ENCODE measurements around the gene PCCA.
A peak's percentile ranks its signal among the peaks of the same experiment; 100 is the strongest.
"Not testable (repeated sequence)": the region's sequence is repeated elsewhere in the genome, so short reads cannot be mapped to it uniquely, and the experiment has no call there.

PCCA gene

GRCh38 chr13:100513171-100513570 lies 424.3 kb downstream of the PCCA start:
- DNase-seq: no peak

GRCh38 chr13:100513987-100514670 lies 425.2 kb downstream of the PCCA start:
- DNase-seq: no peak

- peak; percentile 38 for DNase-seq
These were observed 426.0 kb downstream of the PCCA start for GRCh38 chr13:100514788-100515409.

- DNase-seq: no peak
These were observed 426.5 kb downstream of the PCCA start for GRCh38 chr13:100515410-100515800.

DNA sequence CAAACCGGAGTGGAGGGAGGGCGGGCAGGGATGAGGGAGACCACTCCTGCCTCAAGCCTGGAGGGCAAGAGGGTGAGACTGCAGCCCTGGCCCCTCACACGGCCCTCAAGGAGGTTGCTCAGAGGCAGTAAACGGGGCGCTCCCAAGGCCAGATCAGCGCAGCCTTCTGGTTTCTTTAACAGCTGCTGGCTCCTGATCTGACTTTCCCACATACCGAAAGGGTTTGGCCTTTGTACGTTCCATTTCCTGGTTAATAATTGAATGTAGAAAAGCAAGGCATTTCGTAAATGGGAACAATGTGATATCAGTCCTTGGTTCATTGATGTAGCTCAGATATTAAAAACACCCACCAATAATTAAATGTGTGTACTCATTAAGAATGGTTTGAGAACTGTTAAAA lies 428.2 kb downstream of the PCCA start:
- DNase-seq: no peak

- no peak for DNase-seq
These were observed 428.8 kb downstream of the PCCA start for GRCh38 chr13:100517728-100518127.

- no peak for DNase-seq
These were observed 429.6 kb downstream of the PCCA start for GRCh38 chr13:100518394-100519062.

GRCh38 chr13:100519626-100520025 lies 430.7 kb downstream of the PCCA start:
- DNase-seq: no peak

DNA sequence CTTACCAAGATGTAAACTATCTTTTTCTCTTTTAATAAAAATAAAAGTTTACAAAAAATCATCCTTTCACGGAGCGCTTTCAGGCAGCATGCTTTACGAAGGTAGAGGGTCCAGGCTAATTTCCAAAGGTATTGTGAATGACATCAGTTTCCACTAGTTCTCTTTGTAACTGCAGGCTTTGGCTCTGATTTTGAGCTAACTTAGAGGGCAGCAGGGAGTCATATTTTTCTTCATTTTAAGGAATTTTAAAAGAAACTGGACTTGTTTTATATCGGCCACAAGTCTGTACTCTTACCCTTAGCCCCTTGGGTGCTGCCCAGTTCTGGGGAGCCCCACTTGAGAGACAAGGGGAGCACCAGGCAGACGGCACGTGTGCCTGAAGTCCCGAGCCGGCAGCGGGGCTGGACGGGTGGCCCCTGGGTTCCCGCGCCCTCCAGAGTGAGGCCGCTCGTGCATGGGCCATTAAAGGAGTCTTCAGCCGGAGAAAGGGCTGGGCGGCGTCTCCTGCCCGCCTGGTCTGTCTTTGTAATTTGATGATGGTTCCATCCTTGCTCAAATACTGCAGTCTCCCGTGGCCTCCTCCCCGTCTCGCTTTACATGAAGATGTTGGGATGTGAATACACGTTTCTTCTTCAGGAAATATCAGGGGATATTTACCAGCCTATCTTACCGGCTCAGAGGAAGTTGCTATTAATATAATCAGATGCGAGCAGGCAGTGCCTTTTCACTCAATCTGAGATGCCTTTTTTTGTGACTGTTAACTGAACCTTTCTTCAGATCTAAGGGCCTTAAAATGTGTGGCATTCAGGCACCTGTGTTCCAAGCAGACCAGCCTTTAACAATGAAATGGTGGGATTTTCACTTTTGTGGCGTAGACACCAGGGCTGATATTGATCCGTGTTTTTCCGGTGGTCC lies 432.3 kb downstream of the PCCA start:
- no peak for DNase-seq

DNA sequence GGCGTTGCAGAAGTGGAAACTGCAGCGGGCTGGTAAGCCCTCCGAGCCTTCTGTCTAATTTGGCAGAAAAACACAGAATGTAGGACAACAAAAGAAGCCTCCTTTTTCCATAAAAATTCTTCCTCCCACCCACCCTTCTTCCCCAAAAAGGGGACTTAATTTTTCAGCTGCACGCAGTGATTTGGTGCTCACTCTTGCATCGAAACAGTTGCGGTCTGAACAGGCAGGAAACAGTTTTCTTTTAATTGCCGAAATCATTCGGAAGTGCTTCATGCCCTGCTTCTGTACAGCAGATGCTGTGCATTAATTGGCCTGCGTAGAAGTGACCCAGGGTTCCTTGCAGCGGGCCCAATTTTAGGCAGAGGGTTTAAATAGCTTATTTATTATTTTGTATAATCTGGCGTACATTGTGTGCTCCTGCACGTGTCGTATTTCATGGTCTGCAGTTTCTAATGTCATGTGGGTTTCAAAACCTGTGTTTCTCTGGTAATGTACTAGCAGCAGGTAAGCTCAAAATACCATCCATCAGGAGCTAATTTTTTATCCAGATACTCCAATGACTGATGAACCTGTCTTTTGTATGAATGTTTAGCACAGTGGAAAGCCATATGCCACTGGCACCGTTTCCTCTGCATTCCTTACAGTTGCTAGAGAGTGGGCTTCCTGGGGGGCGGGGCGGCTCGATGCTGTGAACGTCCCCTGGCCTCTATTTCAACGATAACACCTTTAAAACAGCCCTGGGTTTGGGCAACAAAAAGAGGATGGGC lies 433.1 kb downstream of the PCCA start:
- DNase-seq: no peak

GRCh38 chr13:100522618-100523309 lies 433.9 kb downstream of the PCCA start:
- no peak for DNase-seq

DNA sequence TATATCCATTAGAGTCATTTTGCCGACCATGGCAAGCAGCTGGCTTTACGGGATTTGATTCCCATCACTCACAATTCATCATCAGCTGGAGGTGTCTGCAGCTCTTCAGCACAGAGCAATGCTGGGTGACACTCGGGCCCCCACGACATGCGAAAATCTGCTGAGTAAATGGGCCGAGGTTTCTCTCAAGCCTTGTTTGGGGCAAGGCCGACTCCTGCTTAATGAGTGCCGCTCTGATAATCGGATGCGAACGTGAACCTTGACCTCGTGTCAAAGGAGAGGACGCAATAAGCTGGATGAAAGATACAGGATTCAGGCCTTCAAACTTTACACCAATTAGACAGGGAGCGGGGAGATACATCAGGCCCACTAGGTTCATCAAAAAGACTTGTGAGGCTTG lies 434.5 kb downstream of the PCCA start:
- DNase-seq: no peak

GRCh38 chr13:100523981-100524386 lies 435.1 kb downstream of the PCCA start:
- DNase-seq: no peak

- DNase-seq: not testable (repeated sequence)
These were observed 435.8 kb downstream of the PCCA start for GRCh38 chr13:100524688-100525087.

- DNase-seq: no peak
These were observed 436.8 kb downstream of the PCCA start for GRCh38 chr13:100525453-100526317.

- DNase-seq: no peak
These were observed 437.6 kb downstream of the PCCA start for GRCh38 chr13:100526318-100527000.

DNA sequence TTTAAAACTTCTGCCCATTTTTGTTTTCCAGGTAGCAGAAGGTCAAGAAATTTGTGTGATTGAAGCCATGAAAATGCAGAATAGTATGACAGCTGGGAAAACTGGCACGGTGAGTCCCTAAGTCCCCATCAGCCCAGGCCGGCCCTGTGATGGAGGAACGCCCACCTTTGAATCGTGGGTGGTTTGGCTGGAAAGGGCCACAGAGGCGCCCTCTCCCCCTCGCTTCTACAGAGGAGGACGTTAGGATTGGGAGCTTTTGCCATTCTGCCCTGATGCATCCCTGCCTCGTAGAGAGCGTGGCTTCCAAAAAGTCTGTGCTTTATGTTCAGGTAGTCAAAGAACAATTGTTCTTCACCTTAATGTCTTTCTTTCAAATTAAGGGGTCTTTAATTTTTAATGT lies 438.8 kb downstream of the PCCA start:
- DNase-seq: no peak

DNA sequence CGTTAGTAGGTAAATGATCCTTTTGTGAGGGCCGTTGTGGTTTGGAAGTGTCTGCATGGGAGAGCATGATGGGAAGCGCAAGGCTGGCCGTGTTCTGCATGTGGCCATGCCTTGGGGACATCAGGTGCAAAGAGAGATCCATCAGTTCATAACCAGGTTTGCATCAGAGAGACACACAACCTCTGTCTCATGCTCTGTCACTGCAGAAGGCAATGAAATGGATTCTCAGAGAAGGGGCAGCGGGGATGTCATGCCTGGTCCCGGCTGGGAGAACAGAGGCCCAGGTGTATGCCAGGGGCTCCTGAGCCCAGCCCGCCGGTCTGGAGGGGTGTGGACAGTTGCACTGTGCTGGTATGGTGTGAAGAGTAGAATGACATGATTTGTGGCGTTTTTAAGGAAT lies 439.5 kb downstream of the PCCA start:
- no peak for DNase-seq

GRCh38 chr13:100528820-100529219 lies 439.9 kb downstream of the PCCA start:
- no peak for DNase-seq

All from effector CD8-positive, alpha-beta T cell (primary cell).